ENCODE measurements around the gene TSEN54.

The TSEN54 gene

DNA sequence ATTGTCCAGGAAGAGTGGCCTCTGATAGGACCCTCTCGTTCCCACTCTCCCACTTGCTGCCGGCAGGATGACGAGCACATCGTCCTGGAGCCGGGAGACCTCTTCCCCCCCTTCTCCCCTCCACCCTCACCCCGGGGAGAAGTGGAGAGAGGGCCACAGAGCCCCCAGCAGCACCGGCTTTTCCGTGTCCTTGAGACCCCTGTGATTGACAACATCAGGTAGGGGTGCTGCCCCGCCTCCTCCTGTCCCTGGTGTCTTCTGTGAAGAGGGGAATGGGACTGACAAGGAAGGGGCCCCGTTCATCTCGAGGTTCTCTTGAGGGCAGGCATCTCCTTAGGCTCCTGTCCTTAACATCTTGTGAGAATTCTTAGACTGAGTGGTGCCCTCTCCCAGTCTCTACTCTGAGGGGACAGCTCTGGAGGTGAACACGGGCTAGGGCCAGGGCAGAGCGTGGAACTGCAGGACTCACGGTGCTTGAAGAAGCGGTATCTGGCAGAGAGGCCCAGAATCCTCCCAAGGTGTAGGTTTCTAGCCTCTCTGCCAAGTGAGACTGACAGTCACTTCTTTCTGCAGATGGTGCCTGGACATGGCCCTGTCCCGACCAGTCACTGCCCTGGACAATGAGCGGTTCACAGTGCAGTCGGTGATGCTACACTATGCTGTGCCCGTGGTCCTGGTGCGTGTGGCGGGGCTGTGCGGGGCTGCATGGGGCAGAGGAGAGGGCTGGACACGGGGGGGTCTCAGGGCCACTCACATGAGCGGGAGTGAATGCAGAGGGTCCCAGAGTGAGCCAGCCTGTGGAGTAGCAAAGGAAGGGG, 27.4 kb upstream of the TSEN54 start:
- no peak for DNase-seq

DNA sequence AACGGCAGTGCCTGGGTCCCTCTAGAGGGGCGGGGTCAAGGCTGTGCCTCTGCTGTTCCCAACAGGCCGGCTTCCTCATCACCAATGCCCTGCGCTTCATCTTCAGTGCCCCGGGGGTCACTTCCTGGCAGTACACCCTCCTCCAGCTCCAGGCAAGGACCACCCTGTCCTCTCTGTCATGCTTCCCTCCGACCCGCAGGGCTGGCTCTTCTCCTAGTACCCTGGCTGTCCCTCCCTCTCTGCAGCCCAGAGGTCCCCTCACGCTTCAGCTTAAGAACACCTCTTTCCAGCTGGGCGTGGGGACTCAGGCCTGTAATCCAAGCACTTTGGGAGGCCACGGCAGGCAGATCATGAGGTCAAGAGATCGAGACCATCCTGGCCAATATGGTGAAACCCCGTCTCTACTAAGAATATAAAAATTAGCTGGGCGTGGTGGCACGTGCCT, 26.8 kb upstream of the TSEN54 start:
- DNase-seq: no peak

DNA sequence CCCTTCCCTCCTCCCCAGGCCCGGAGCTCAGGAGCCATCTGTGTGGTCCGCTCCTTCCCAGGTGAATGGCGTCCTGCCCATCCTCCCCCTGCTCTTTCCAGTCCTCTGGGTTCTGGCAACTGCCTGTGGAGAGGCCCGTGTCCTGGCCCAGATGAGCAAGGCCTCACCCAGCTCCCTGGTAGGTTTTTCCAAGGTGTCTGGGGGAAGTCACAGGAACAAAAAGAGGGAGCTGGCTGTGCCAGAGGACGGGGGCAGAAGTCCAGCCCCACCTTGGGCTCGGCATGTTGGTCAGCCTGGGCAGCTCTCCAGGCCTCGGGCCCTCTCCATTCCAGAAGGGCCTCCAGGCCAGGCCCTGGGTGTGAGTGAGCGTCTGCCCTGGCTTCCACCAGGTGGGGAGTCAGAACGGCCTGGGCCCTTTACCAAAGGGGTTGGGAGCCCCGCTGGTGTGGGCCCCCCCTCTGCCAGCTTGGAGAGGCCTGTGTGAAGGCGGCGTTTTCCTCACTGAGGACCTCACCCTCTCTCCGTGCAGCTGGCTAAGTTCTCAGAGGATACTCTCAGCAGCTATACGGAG, 26.1 kb upstream of the TSEN54 start:
- DNase-seq: no peak

DNA sequence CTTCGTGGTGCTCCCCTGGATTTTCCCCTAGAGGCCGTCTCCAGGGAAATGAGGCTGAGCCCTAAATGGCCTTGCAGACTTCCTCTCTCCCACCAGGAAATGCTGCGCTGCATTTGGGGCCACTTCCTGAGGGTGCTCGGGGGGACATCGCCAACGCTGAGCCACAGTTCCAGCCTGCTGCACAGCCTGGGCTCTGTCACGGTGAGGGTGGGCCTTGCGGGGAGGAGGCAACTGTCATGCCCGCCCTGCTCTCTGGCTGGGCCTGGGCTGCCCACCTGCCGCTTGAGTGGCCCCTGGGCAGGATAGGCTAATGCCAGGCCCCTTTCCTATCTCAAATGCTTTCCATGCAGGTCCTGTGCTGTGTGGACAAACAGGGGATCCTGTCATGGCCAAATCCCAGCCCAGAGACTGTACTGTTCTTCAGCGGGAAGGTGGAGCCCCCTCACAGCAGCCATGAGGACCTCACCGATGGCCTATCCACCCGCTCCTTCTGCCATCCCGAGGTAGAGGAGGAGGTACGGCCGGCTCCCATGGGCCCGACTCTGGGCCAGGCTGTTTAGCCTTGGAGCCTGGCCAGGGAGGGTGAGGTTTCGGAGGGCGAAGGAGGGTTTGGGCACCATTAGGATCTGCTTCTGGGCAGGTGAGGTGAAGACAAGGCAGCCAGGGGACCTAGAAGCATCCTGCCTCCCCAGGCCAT, 25.2 kb upstream of the TSEN54 start:
- no peak for DNase-seq

DNA sequence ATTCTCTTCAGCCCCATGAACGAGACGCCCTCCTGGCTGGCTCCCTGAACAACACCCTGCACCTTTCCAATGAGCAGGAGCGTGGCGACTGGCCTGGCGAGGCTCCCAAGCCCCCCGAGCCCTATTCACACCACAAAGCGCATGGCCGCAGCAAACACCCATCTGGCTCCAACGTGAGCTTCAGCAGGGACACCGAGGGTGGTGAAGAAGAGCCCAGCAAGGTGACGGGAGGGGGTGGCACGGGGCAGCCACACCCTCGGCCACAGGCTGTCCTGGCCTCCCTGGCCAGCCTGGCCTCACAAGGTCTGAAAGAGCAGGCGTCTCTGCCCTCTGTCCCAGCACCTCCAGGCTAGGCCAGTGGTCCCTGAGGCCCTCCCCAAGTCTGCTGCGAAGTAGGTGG, 24.6 kb upstream of the TSEN54 start:
- no peak for DNase-seq

DNA sequence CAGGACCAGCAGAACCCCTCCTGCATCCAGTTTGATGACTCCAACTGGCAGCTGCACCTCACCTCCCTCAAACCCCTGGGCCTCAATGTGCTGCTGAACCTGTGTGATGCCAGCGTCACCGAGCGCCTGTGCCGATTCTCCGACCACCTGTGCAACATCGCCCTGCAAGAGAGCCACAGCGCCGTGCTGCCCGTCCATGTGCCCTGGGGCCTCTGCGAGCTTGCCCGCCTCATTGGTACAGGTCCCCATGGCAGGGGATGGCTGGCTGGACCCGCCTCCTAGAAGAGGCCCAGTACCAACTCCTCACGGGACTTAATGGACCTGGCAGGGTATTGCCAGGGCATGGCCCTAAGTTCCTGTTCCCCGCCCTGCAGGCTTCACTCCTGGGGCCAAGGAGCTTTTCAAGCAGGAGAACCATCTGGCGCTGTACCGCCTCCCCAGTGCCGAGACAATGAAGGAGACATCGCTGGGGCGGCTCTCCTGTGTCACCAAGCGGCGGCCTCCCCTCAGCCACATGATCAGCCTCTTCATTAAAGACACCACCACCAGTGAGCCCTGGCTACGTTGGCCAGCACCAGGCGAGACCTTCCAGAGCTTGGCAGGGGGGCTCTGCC, 23.7 kb upstream of the TSEN54 start:
- no peak for DNase-seq

DNA sequence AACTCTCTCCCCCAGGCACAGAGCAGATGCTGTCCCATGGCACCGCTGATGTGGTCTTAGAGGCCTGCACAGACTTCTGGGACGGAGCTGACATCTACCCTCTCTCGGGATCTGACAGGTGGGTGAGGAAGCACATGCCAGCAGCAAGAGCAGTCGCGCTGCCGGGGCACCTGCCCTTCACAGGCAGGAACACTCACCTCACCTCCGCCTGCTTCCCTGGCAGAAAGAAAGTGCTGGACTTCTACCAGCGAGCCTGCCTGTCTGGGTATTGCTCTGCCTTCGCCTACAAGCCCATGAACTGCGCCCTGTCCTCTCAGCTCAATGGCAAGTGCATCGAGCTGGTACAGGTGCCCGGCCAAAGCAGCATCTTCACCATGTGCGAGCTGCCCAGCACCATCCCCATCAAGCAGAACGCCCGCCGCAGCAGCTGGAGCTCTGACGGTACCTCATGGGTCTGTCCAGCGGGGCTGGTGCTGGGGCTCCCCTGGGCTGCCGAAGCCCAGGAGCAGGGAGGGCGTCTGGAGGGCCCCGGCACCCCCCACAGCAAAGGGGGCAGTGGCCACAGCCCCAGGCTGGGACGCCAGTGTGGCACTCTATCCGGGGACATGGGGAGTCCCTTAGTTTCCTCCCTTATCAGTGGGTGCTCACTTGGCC, 22.7 kb upstream of the TSEN54 start:
- DNase-seq: no peak

DNA sequence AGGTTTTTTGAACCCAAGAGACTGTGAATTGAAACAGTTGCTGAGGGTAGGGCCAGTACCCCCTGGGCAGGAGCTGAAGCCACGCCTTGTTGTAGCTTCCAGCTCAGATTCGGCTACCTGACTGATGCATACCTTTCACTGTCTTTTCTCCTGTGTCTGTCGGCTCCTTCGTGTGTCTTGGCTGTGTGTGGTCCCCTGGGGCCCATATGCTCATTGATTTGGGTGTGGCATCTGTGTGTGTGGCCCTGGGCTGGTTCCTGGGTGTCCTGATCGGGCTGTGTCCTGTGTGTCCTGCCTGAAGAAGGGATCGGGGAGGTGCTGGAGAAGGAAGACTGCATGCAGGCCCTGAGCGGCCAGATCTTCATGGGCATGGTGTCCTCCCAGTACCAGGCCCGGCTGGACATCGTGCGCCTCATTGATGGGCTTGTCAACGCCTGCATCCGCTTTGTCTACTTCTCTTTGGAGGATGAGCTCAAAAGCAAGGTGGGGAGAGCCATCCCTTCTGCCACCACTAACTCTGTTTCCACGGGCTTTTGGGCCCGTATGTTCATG, 21.9 kb upstream of the TSEN54 start:
- DNase-seq: no peak

DNA sequence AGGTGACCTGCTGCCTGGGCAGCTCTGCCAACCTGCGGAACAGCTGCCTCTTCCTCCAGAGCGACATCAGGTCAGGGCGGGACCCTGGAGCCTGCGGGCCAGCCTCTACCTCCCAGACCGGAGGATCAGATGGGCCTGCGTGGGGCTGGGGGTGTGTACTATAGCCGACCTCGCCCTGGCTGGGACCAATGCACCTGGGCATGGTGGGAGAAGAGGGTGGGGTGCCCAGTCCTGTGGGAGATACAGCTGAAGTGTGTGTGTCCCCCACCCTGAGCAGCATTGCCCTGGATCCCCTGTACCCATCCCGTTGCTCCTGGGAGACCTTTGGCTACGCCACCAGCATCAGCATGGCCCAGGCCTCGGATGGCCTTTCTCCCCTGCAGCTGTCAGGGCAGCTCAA, 20.3 kb upstream of the TSEN54 start:
- no peak for DNase-seq

DNA sequence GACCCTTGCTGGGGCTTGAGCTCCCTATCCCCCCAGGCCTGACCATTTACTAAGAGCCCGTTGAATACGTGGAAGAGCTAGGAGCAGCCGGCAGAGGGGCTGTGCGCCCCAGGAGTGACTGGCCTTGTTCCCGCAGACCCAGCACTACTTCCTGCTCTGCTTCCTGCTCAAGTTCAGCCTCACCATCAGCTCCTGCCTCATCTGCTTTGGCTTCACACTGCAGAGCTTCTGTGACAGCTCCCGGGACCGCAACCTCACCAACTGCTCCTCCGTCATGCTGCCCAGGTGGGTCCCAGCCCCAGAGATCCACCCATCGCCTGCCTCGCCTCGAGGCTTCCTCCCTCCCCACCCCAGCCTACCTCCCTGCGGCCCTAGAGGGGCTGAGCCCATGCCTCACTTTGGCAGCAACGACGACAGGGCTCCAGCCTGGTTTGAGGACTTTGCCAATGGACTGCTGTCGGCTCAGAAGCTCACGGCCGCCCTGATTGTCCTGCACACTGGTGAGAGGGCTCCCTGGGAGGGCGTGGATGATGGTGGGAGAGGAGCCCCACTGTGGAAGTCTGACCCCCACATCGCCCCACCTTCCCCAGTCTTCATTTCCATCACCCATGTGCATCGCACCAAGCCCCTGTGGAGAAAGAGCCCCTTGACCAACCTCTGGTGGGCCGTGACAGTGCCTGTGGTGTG, 18.1 kb upstream of the TSEN54 start:
- no peak for DNase-seq

DNA sequence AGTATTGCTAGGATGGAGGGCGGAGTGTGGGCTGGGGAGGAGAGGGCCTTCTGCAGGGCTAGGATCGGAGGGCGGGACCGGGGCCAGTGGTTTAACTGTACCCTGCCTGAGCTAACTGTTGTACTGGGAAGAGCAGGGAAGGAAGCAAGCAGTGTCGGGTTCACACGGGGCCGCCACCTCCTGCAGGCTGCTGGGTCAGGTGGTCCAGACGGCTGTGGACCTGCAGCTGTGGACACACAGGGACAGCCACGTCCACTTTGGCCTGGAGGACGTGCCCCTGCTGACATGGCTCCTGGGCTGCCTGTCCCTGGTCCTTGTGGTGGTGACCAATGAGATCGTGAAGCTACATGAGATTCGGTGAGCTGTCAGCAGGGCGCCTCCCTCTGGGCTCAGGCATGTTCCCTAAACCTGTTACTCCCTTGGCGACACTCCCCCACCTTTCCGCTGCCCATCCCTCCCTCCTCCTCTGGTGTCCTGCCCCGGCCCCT, 17.6 kb upstream of the TSEN54 start:
- DNase-seq: no peak

DNA sequence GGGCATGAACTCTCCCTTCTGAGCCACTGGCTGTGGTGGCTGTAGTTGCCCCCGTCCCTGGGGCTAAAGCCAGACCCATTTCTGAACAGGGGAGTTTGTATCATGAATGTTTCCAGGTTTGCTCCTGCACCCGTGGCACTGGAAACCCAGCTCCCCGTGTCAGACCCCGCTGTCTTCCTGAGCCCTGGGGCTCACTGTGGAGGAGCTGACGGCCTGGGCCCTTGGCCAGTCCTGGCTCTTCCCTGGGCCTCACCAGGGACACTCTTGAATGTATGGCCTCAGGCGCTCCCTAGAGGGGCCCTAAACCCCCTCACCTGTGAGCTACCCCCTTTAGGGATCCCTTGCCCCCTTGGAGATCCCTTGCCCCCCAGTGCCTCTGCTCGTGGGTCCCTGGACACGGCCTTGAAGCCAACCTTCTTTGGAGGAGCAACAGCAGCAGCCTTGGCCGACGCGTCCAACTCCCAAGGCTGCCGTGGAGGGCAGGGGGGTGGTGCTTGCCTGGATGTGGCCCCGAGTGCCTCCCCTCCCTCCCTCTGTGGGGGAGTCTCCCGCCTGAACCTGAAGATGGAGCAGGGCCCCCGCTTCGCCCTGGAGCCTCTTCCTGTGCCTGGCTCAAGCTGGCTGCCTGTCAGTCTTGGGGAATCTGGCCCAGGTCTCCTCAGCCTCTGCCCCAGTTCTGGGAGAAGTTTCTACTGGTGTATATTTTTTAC, 16.9 kb upstream of the TSEN54 start:
- no peak for DNase-seq

DNA sequence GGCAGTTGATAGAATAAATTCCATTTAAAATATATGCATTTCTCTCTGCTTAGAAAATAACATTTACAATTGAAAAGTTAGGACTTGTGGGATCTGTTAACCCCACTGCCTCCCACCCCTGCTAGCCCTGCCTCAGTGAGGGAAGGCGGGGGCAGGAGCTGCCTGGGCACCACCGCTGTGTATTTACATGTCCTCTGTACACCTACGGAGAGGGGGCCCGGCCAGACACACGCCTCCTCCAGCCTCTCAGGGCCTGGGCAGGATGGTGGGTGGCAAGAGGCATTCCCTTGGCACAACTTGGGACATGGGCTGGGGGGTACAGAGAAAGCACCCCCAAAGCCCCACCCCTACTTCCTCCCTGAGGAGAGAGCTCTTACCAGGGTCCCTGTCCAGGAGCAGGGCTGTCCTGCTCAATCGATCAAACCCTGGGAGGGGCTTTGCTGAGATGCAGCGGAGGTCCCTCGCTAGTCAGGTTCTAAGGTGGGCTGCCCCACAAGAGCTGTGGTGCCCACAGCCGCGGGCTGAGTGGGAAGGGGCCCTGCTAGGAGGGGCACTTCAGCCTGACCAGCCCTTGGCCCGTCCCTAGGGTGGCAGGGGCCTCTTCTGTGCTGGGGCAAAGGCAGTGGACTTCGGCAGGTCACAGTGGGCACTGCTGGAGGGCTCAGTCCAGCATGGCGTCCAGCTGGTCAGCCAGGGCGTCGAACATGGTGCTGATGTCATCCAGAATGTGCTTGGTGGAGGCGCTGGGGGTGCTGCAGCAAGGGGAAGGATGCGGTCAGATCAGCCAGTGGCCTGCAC, 15.7 kb upstream of the TSEN54 start:
- DNase-seq: no peak

DNA sequence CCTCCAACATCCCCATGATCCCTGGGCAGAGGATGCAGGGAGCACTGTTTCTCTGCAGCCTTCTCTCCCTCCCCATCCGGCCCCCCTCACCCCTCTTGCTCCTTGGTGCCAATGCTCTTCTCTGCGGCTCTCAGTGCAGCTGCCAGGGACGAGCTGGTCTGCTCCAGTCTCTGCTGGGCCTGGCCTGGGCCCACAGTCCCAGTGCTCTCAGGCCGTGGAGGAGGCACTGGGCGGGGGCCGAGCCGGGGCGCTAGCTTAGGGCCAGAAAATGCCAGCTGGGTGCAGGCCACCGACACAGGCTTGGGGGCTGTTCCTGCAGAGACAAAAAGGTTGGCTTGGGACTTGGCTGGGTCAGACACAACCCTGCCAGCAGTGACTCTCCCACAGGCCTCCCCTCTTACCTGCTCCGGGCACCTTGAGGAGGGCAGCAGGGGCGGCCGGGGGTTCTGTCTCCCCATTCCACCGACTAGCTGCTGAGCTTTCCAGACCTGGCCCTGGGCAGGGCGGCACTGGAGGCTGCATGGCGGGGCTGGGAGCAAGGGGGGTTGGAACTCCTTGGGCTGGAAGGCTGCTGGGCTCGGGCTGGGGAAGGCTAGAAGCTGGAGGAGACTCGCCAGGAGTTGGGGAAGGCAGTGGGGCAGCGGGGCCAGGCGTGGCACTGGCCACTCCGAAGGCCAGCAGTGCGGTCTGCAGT, 14.8 kb upstream of the TSEN54 start:
- no peak for DNase-seq

DNA sequence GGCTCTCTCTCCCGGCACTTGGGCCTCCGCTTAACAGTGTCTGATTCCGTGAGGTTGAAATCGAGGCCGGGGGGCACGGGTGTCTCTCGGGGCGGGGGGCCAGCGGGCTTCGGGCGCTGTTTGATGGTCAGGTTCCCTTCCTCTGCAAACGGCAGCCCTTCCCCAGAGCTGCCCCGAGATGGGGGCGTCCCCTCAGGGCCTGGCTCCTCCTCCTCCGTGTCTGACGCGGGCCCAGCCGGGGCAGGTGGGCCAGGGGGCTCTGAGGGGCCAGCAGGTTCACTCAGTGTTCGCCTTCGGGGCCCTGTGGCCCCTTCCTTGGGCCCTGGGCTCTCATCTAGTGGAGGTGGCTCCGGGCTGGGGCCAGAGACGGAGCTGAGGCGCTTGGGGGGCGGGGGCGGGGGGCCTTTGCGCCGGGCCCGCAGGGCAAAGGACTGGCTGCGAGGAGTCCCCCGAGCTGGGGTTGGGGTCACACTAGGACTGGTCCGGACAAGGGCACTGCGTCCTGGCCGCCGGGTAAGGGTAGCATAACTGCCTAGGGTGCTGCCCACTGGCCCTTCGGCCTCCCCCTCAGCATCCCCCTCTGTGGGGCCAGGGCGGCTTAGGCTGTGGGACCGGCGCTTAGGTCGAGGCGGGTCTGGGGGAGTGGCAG, 14.1 kb upstream of the TSEN54 start:
- DNase-seq: no peak

DNA sequence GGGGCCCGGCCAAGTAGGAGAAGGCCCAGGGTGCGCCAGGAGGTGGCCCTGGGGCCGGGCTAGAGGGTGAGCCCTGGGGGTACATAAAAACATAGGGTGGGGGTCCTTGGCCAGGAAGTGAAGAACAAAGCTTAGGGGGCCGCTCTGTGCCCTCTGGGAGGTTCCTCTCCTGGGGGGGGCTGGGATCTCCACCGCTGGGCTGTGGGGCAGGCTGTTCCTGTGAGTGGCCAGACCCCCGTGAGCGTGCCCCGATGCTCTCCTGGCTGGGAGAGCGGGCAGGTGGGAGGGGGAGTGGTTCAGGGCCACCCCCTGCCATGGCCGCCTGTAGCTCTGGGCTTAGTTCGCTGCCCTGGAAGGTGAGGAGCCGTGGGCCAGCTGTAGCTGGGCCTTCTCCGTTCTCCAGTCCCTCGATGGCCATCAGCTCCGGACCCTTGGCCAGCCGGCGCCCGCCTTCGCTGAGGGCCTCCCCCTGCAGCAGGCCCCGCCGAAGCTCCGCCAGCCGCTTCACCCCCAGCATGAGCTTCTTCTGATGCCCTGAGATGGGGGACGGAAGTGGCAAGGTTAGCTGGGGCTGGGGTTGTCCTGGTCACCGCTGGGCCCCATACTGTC, 13.5 kb upstream of the TSEN54 start:
- no peak for DNase-seq

DNA sequence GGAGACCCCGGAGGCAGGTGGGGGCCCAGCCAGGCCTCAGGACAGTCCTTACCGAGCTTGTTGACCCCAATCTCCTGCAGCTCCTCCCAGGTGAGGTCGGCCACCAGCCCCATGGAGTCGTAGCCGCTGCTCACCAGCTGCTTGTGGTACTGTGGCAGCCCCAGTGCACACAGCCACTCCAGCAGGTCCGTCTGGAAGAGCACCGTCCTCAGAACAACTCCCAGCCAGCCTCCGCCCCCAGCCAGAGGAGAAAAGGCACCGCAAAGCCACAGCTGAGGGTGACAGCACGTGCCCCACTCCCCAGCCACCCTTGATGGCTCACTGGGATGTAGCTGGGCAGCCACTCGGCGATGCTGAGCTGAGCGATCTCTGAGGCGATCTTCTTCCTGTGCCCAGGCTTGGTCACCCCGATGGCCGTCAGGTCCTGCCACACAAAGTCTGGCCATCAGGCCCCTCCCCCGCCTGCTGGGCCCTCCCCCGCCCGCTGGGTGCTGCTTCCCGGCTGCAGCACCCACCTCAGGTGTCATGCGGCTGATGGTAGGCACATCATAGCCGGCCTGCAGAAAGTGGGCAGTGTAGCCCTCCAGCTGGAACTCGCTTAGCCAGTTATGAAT, 12.9 kb upstream of the TSEN54 start:
- DNase-seq: no peak

DNA sequence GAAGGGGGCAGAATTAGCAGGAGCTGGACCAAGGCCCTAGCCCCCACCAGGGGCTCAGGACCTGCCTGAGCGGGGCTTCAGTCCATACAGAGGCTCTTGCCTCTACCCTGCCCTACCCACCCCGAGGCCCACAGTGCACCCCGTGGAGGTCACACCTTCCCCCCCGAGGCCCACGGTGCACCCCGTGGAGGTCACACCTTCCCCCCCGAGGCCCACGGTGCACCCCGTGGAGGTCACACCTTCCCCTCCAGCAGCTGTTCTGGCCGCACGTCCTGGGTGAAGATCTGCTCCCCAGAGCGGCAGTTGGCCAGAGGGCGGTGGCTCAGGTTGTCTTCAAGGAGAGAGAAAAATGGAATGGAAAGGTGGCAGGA, 12.4 kb upstream of the TSEN54 start:
- no peak for DNase-seq

Measured in DMS153 (cell line).